ENCODE results near the gene ACO2.

The ACO2 gene

GRCh38 chr22:41534219-41534618 lies 65.3 kb downstream of the ACO2 start:
- Histone ChIP-seq H3K9ac (no peak overlapping the region), H3K4me1 (peaks cover 6% of the 10 kb centered on the region), H3K27me3 (no peaks in the 10 kb centered on the region), H3K27ac (no peak overlapping the region), H4K20me1 (peaks cover 94% of the 10 kb centered on the region), H3K4me2 (no peak overlapping the region), H3K4me3 (no peak overlapping the region), H3K9me3 (no peaks in the 10 kb centered on the region), H3K36me3 (peaks cover 90% of the 10 kb centered on the region)
- TF ChIP-seq Cebpa-rat (IDR thresholded peaks at IDR 0.05), result no peak

GRCh38 chr22:41535244-41535643 lies 66.3 kb downstream of the ACO2 start:
- Histone ChIP-seq H3K36me3 (peaks cover 91% of the 10 kb centered on the region), H3K27ac (no peak overlapping the region), H3K4me2 (no peak overlapping the region), H3K9ac (no peak overlapping the region), H3K27me3 (no peaks in the 10 kb centered on the region), H3K9me3 (no peaks in the 10 kb centered on the region), H3K4me1 (peaks cover 7% of the 10 kb centered on the region; the same call in 1 of the 2 replicates), H3K4me3 (no peak overlapping the region), H4K20me1 (peaks cover 96% of the 10 kb centered on the region)
- no peak for TF ChIP-seq Cebpa-rat (IDR thresholded peaks at IDR 0.05)

- Histone ChIP-seq H3K9ac (no peak overlapping the region), H4K20me1 (peaks cover 96% of the 10 kb centered on the region), H3K4me2 (no peak overlapping the region), H3K36me3 (peaks cover 85% of the 10 kb centered on the region), H3K4me3 (no peak overlapping the region), H3K4me1 (peaks cover 20% of the 10 kb centered on the region), H3K27me3 (no peaks in the 10 kb centered on the region), H3K27ac (no peak overlapping the region), H3K9me3 (no peaks in the 10 kb centered on the region)
- no peak for TF ChIP-seq Cebpa-rat (IDR thresholded peaks at IDR 0.05)
Measured at GRCh38 chr22:41537203-41537602, 68.3 kb downstream of the ACO2 start.

GRCh38 chr22:41538583-41538982 lies 69.7 kb downstream of the ACO2 start:
- Histone ChIP-seq H3K9ac (no peak overlapping the region), H3K4me3 (no peak overlapping the region), H3K36me3 (peaks cover 71% of the 10 kb centered on the region), H3K4me2 (no peak overlapping the region), H3K27ac (no peak overlapping the region), H3K27me3 (no peaks in the 10 kb centered on the region), H4K20me1 (peaks cover 96% of the 10 kb centered on the region), H3K9me3 (no peaks in the 10 kb centered on the region), H3K4me1 (peaks cover 34% of the 10 kb centered on the region)
- no peak for TF ChIP-seq Cebpa-rat (IDR thresholded peaks at IDR 0.05)

GRCh38 chr22:41539146-41540005 lies 70.5 kb downstream of the ACO2 start:
- Histone ChIP-seq H3K9ac (no peak overlapping the region), H3K4me2 (no peak overlapping the region)

GRCh38 chr22:41540006-41540315 lies 71.0 kb downstream of the ACO2 start:
- Histone ChIP-seq H4K20me1 (peaks cover 83% of the 10 kb centered on the region), H3K4me1 (peaks cover 38% of the 10 kb centered on the region), H3K9ac (no peak overlapping the region), H3K9me3 (no peaks in the 10 kb centered on the region), H3K4me2 (no peak overlapping the region), H3K27me3 (no peaks in the 10 kb centered on the region), H3K4me3 (no peak overlapping the region), H3K36me3 (peaks cover 57% of the 10 kb centered on the region), H3K27ac (no peak overlapping the region)
- TF ChIP-seq Cebpa-rat (IDR thresholded peaks at IDR 0.05), result no peak

More at GRCh38 chr22:41539146-41540005, 70.5 kb downstream of the ACO2 start:
- H3K4me3 ChIP-seq, result no peak overlapping the region
- no peak for TF ChIP-seq Cebpa-rat (IDR thresholded peaks at IDR 0.05)
- no peak overlapping the region for H3K27ac ChIP-seq
- H4K20me1 ChIP-seq, result peaks cover 89% of the 10 kb centered on the region
- peaks cover 63% of the 10 kb centered on the region for H3K36me3 ChIP-seq
- no peaks in the 10 kb centered on the region for H3K9me3 ChIP-seq
- H3K4me1 ChIP-seq, result peaks cover 34% of the 10 kb centered on the region
- H3K27me3 ChIP-seq, result no peaks in the 10 kb centered on the region

- Histone ChIP-seq H3K4me3 (no peak overlapping the region), H3K9me3 (no peaks in the 10 kb centered on the region), H3K9ac (peak overlapping the region; percentile 41; the same call in 1 of the 2 replicates), H3K27me3 (no peaks in the 10 kb centered on the region), H3K27ac (no peak overlapping the region), H3K4me1 (peaks cover 41% of the 10 kb centered on the region), H3K4me2 (no peak overlapping the region), H3K36me3 (peaks cover 53% of the 10 kb centered on the region), H4K20me1 (peaks cover 79% of the 10 kb centered on the region)
- TF ChIP-seq Cebpa-rat (IDR thresholded peaks at IDR 0.05), result no peak
Measured at GRCh38 chr22:41540365-41540764, 71.4 kb downstream of the ACO2 start.

- no peak for TF ChIP-seq Cebpa-rat (IDR thresholded peaks at IDR 0.05)
- peak overlapping the region; percentile 41; the same call in 1 of the 2 replicates for H3K9ac ChIP-seq
- no peaks in the 10 kb centered on the region for H3K27me3 ChIP-seq
- H3K27ac ChIP-seq, result no peak overlapping the region
- H3K9me3 ChIP-seq, result no peaks in the 10 kb centered on the region
- peaks cover 41% of the 10 kb centered on the region for H3K4me1 ChIP-seq
- peaks cover 72% of the 10 kb centered on the region for H4K20me1 ChIP-seq
- no peak overlapping the region for H3K4me3 ChIP-seq
- H3K36me3 ChIP-seq, result peaks cover 51% of the 10 kb centered on the region
- peak overlapping the region; percentile 91 for H3K4me2 ChIP-seq
Measured at GRCh38 chr22:41541484-41541883, 72.6 kb downstream of the ACO2 start.

GRCh38 chr22:41542224-41542623 lies 73.3 kb downstream of the ACO2 start:
- Histone ChIP-seq H3K9me3 (no peaks in the 10 kb centered on the region), H4K20me1 (peaks cover 64% of the 10 kb centered on the region), H3K4me3 (peak overlapping the region; percentile 92; the same call in 1 of the 2 replicates), H3K36me3 (peaks cover 43% of the 10 kb centered on the region), H3K27ac (no peak overlapping the region), H3K4me1 (peaks cover 41% of the 10 kb centered on the region), H3K9ac (peak overlapping the region; percentile 24; the same call in 1 of the 2 replicates), H3K27me3 (no peaks in the 10 kb centered on the region), H3K4me2 (peak overlapping the region; percentile 91)
- TF ChIP-seq Cebpa-rat (IDR thresholded peaks at IDR 0.05), result no peak

GRCh38 chr22:41543854-41544670 lies 75.1 kb downstream of the ACO2 start, which contains the start of gene POLR3H:
Gene POLR3H, minus strand, starts transcription at chr22:41544470. Its CDS starts 369 bp downstream, at chr22:41544101.
- Histone ChIP-seq H3K4me2 (peak within 1 kb of the TSS; percentile 91), H3K4me1 (peaks cover 41% of the 10 kb centered on the region), H3K27ac (peak within 1 kb of the TSS; percentile 93), H3K27me3 (no peaks in the 10 kb centered on the region), H3K4me3 (peak within 1 kb of the TSS; percentile 92), H3K9me3 (no peaks in the 10 kb centered on the region), H4K20me1 (peaks cover 46% of the 10 kb centered on the region), H3K9ac (peak within 1 kb of the TSS; percentile 97), H3K36me3 (peaks cover 25% of the 10 kb centered on the region)
- no peak for TF ChIP-seq Cebpa-rat (IDR thresholded peaks at IDR 0.05)

Measured in BLaER1 (cell line).